Measurements from ENCODE around the gene QDPR.

The QDPR gene

GRCh38 chr4:17526695-17527477, 15.0 kb upstream of the QDPR start:
- DNase-seq, result no peak

- no peak for DNase-seq
Measured at GRCh38 chr4:17523662-17524061, 11.8 kb upstream of the QDPR start.

- no peak for DNase-seq
Measured at GRCh38 chr4:17521595-17521994, 9.7 kb upstream of the QDPR start.

GRCh38 chr4:17517664-17518063, 5.8 kb upstream of the QDPR start:
- DNase-seq, result no peak

- no peak for DNase-seq
Measured at GRCh38 chr4:17516980-17517379, 5.1 kb upstream of the QDPR start.

GRCh38 chr4:17515445-17516407, 3.8 kb upstream of the QDPR start:
- no peak for DNase-seq

- DNase-seq, result no peak
Measured at GRCh38 chr4:17514865-17515264, 3.0 kb upstream of the QDPR start, which contains the start of gene CLRN2. CLRN2 (plus strand) TSS chr4:17515165; CDS start chr4:17515267, 102 bp downstream.

- no peak for DNase-seq
Measured at GRCh38 chr4:17512973-17513665, 1.2 kb upstream of the QDPR start.

GRCh38 chr4:17511509-17511949, 361 bp downstream of the QDPR start:
- no peak for DNase-seq

- no peak for DNase-seq
Measured at GRCh38 chr4:17511051-17511450, 839 bp downstream of the QDPR start.

GRCh38 chr4:17510582-17510981, 1.3 kb downstream of the QDPR start:
- DNase-seq, result no peak

GRCh38 chr4:17504081-17504480, 7.8 kb downstream of the QDPR start:
- DNase-seq, result no peak

GRCh38 chr4:17502756-17503155, 9.1 kb downstream of the QDPR start:
- no peak for DNase-seq

- DNase-seq, result no peak
Measured at GRCh38 chr4:17500574-17500973, 11.3 kb downstream of the QDPR start.

GRCh38 chr4:17497890-17498523, 13.9 kb downstream of the QDPR start:
- DNase-seq, result no peak

- no peak for DNase-seq
Measured at GRCh38 chr4:17494258-17495190, 17.4 kb downstream of the QDPR start.

GRCh38 chr4:17493619-17494018, 18.3 kb downstream of the QDPR start:
- DNase-seq, result no peak

GRCh38 chr4:17492876-17493275, 19.0 kb downstream of the QDPR start:
- DNase-seq, result no peak

GRCh38 chr4:17492058-17492741, 19.7 kb downstream of the QDPR start:
- peak; percentile 5 for DNase-seq

- DNase-seq, result no peak
Measured at GRCh38 chr4:17491196-17491595, 20.7 kb downstream of the QDPR start.

GRCh38 chr4:17490575-17491059, 21.3 kb downstream of the QDPR start:
- no peak for DNase-seq

Data from DMS79 treated with DMSO at 0.1 percent for 48 hours (cell line).